Osteocyte (in vitro differentiated cells): ENCODE results near the gene MT1G. TPM values are rescaled to one million over a fixed set of nuclear protein-coding genes. Genes with fewer than 3 reads are reported as not detected.

ENCODE experiments used
- DNase-seq: peaks from one replicate; pipeline ENCODE4 v3.0.0; 2021; ENCODE audit warnings: mixed read lengths; ENCODE audit not compliant: unreplicated experiment; ENCODE audit errors: extremely low spot score
- H3K27ac Mint-ChIP-seq: one replicate; pipeline ENCODE4 v1.8.0; 2021; ENCODE audit warnings: mild to moderate bottlenecking, mixed read lengths; ENCODE audit not compliant: unreplicated experiment
- H3K27me3 Mint-ChIP-seq: one replicate; pipeline ENCODE4 v1.8.0; 2021; ENCODE audit warnings: mixed read lengths; ENCODE audit not compliant: unreplicated experiment
- H3K36me3 Mint-ChIP-seq: one replicate; pipeline ENCODE4 v1.8.0; 2021; ENCODE audit warnings: mixed read lengths; ENCODE audit not compliant: unreplicated experiment
- H3K4me1 Mint-ChIP-seq: one replicate; pipeline ENCODE4 v1.8.0; 2021; ENCODE audit warnings: mixed read lengths; ENCODE audit not compliant: unreplicated experiment
- H3K4me3 Mint-ChIP-seq: one replicate; pipeline ENCODE4 v1.8.0; 2021; ENCODE audit warnings: mild to moderate bottlenecking, moderate library complexity, mixed read lengths; ENCODE audit not compliant: unreplicated experiment
- H3K9me3 Mint-ChIP-seq: one replicate; pipeline ENCODE4 v1.8.0; 2021; ENCODE audit warnings: mixed read lengths; ENCODE audit not compliant: unreplicated experiment
- total RNA-seq: library from RNA; stranded (reverse); gene quantifications from 2 replicates; pipeline ENCODE4 v1.2.1, GENCODE V29; 2021
- TF ChIP-seq, protein P1 (sequence below): fragments of 200-600 bp; sonication (generic); IDR thresholded peaks from 2 replicates; pipeline ENCODE4 v1.5.0; 2021; ENCODE audit warnings: antibody characterized with exemption, mild to moderate bottlenecking, moderate library complexity

MT1G gene
- total RNA-seq, 1 donor from 2014 or later, result not detected

DNA sequence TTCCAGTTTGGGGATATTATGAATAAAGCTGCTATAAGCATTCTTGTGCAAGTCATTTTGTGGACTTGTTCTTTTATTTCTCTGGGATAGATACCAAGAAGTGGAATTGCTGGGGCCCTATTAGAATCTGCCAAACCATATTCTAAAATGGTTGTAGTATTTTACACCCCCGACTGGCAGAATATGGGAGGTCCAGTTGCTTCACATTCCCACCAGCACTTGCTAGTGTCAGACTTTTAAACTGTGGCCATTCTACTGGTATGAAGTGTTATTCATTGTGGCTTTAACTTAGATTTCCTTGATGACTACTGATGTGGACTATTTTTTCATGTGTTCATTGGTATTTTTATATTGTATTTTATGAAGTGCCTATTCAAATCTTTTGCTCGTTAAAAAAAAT, 44.0 kb upstream of the MT1G start:
- TF ChIP-seq, protein P1, sequence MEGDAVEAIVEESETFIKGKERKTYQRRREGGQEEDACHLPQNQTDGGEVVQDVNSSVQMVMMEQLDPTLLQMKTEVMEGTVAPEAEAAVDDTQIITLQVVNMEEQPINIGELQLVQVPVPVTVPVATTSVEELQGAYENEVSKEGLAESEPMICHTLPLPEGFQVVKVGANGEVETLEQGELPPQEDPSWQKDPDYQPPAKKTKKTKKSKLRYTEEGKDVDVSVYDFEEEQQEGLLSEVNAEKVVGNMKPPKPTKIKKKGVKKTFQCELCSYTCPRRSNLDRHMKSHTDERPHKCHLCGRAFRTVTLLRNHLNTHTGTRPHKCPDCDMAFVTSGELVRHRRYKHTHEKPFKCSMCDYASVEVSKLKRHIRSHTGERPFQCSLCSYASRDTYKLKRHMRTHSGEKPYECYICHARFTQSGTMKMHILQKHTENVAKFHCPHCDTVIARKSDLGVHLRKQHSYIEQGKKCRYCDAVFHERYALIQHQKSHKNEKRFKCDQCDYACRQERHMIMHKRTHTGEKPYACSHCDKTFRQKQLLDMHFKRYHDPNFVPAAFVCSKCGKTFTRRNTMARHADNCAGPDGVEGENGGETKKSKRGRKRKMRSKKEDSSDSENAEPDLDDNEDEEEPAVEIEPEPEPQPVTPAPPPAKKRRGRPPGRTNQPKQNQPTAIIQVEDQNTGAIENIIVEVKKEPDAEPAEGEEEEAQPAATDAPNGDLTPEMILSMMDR, result no peak
- no peak for DNase-seq
- Mint-ChIP-seq H3K9me3 (no peaks in the 10 kb centered on the region), H3K27me3 (no peaks in the 10 kb centered on the region), H3K36me3 (no peaks in the 10 kb centered on the region), H3K27ac (no peak overlapping the region), H3K4me1 (peaks cover 4% of the 10 kb centered on the region), H3K4me3 (no peak overlapping the region)

DNA sequence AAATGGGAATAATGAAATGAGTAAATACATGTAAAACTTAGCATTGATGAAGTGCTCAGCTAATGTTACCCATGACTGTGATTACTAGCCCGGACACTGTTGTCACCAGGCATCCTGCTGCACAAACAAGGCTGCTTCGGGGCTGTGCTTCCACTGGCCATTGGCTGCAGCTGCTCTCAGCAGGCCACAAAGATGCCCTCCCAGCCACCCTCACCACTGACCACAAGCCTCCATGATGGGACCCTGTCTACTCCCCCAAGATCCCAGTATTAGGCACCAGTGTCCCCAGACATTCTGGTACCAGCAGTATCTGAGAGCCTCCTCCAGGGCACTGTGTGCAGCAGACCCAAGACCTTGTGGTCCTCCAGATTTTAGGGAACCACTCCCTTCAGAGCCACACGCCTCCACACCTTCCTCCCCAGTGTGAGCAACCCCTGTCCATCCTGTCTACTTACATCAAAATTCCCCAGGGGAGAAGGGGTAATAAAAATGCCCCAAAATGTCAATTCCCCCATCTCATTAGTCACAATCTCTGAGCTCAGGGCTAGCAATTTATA, 42.4 kb upstream of the MT1G start:
- Mint-ChIP-seq H3K27me3 (no peaks in the 10 kb centered on the region), H3K9me3 (no peaks in the 10 kb centered on the region), H3K4me1 (no peaks in the 10 kb centered on the region), H3K4me3 (no peak overlapping the region), H3K27ac (no peak overlapping the region), H3K36me3 (no peaks in the 10 kb centered on the region)
- TF ChIP-seq, protein P1, result no peak
- no peak for DNase-seq

DNA sequence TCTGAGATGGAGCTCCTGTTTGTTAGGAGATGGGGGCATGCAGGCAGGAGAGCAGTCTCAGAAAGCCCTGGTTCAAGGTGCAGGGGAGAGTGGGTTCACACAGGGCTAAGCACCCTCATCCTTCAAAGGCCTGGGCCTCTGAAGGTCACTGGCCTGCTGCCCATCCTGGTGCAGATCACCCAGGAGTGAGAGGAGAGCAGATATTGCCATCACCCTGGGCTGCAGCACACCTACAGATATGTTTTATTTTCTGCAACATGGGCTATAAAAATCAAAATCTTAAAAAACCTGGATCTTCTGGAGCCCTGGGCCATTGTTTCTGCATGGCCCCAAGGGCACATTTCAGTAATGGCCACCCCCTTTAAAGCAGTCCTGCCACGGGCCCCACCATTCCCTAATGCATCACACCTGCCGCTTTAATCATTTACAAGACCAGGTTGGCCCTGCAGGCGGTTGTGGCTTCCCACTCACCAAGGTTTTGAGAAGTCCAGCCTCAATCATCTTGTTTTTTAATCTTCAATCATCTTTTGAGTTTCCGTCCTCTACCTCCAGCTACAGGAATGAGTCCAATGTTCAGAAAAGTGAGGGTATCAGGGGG, 41.7 kb upstream of the MT1G start:
- Mint-ChIP-seq H3K9me3 (no peaks in the 10 kb centered on the region), H3K36me3 (no peaks in the 10 kb centered on the region), H3K4me1 (no peaks in the 10 kb centered on the region), H3K27me3 (no peaks in the 10 kb centered on the region), H3K27ac (no peak overlapping the region), H3K4me3 (no peak overlapping the region)
- TF ChIP-seq, protein P1, result no peak
- no peak for DNase-seq

DNA sequence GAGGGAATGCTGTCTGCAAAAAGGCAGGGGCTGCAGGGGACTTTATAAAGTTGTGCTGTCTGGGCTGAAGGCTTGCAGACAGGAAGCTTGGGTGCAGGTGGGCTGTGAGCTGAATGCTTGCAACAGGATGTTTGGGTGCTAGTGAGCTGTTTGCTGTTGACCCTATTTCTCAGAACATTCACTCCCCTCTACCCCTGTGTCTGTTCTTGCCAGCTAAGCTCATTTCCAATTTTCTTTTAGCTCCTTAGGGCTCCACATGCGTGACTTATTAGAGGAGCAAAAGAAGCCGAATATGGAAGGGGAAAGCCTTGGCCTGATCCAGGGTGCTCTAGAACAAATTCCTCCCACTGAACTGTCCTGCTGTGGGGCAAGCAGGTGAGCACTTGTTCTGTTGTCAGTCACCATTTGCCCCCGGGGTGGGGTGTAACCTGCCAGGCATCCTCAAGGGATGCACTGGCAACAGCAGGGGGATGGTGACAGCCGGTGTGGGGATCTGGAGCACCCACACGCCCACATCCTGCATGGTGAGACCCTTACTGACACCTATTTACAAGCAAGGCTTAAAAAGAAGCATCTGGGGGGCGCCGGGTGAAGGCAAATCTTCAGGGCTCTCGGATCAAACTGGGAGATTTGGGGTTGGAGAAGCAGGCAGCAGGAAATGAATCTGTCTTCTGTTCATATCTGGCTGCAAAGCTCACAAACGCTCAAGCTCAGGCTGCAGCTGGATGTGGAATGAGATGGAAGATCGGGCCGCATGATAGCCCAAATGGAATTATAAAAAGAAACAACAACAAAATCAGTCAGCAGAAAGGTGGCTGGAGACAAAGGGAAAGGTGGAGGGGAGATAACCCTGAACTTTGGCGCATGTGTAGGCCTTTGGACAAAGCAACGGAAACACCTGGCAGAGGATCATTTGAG, 40.9 kb upstream of the MT1G start:
- H3K27me3 Mint-ChIP-seq, result no peaks in the 10 kb centered on the region
- no peak for DNase-seq
- H3K4me1 Mint-ChIP-seq, result no peaks in the 10 kb centered on the region
- no peaks in the 10 kb centered on the region for H3K36me3 Mint-ChIP-seq
- H3K27ac Mint-ChIP-seq, result no peak overlapping the region
- H3K4me3 Mint-ChIP-seq, result no peak overlapping the region
- TF ChIP-seq, protein P1, result no peak
- H3K9me3 Mint-ChIP-seq, result no peaks in the 10 kb centered on the region

DNA sequence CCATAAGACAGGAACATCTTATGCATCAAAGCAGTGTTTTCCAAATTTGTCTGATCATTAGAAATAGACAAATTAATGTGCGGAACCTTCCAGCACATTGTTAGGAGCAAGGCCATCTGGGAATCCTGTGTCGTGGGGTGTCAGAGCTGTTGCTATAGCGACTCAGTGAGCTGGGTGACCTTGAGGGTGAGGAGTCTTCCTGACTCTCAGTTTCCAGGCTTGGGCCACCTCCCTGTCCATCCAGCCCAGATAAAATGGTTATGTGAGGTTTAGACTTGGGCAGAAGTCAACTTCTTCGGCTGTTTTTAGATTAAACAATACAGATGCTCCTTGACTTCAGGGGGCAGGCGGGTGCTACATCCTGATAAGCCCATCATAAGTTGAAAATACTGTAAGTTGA, 35.0 kb upstream of the MT1G start:
- H3K4me3 Mint-ChIP-seq, result no peak overlapping the region
- no peaks in the 10 kb centered on the region for H3K9me3 Mint-ChIP-seq
- TF ChIP-seq, protein P1, result no peak
- peaks cover 11% of the 10 kb centered on the region for H3K4me1 Mint-ChIP-seq
- no peaks in the 10 kb centered on the region for H3K36me3 Mint-ChIP-seq
- no peak for DNase-seq
- H3K27me3 Mint-ChIP-seq, result no peaks in the 10 kb centered on the region
- H3K27ac Mint-ChIP-seq, result no peak overlapping the region
